T-cell (primary cell): ENCODE measurements around the gene LCA5L. TPM values are rescaled to one million over a fixed set of nuclear protein-coding genes. Genes with fewer than 3 reads are reported as not detected.

ENCODE experiments used
- ATAC-seq, 4 experiments: fragments of 200-7000 bp in 3 of 4; fragments of 150-1000 bp in 1 of 4; cut with Tn5 transposase; replicated peaks in 1 of 4; 1 replicate in 3 of 4; 2 replicates in 1 of 4; pipeline ENCODE4 v1.10.0; 2021; ENCODE audit warnings: moderate library complexity in 3 of 4, mild to moderate bottlenecking in 2 of 4, moderate number of reproducible peaks in 1 of 4
- CTCF ChIA-PET, 2 donors: fragments of 300-600 bp; sonication (Branson Sonifier 250); formaldehyde crosslinking; loops; one replicate each; lab custom pipeline; 2022; ENCODE audit warnings: antibody characterized with exemption in 2 of 2; lab: Charles Lee
- POLR2A ChIA-PET, 2 donors: fragments of 300-600 bp; sonication (Branson Sonifier 250); formaldehyde crosslinking; loops; one replicate each; lab custom pipeline; 2022; ENCODE audit warnings: antibody characterized with exemption in 2 of 2; lab: Charles Lee
- DNase-seq, 35 experiments: peaks; one replicate each; pipeline versions ENCODE4 v3.0.0 to v3.0.0-alpha.2; 2013 to 2023
- H3K27ac ChIP-seq: one replicate; pipeline ENCODE4 v1.5.1; 2013; ENCODE audit warnings: low read length
- H3K27me3 ChIP-seq, 2 experiments: replicated peaks in 1 of 2; 1 replicate in 1 of 2; 2 replicates in 1 of 2; pipeline versions ENCODE4 v1.6.1 to v1.7.0; 2013; ENCODE audit warnings: low read length in 1 of 2, mixed read lengths in 1 of 2; ENCODE audit not compliant: control insufficient read depth in 2 of 2, insufficient read depth in 2 of 2; ENCODE audit errors: extremely low read depth in 1 of 2
- H3K36me3 ChIP-seq, 2 donors: 1 replicate in 1 of 2; 2 replicates in 1 of 2; pipeline versions ENCODE4 v1.6.1 to v1.7.0; 2013; ENCODE audit warnings: low read length in 1 of 2; ENCODE audit not compliant: control insufficient read depth in 2 of 2, insufficient read depth in 1 of 2; ENCODE audit errors: extremely low read depth in 1 of 2
- H3K4me1 ChIP-seq, 2 experiments: 1 replicate in 1 of 2; 2 replicates in 1 of 2; pipeline versions ENCODE4 v1.6.1 to v1.7.0; 2013; ENCODE audit warnings: low read length in 2 of 2, mixed read lengths in 1 of 2; ENCODE audit not compliant: insufficient read depth in 2 of 2, control insufficient read depth in 1 of 2; ENCODE audit errors: extremely low read depth in 1 of 2
- H3K4me3 ChIP-seq, 2 donors: 1 replicate in 1 of 2; 2 replicates in 1 of 2; pipeline versions ENCODE4 v1.5.1 to v1.7.0; 2013; ENCODE audit warnings: mild to moderate bottlenecking in 2 of 2, low read length in 1 of 2, moderate library complexity in 1 of 2; ENCODE audit not compliant: control insufficient read depth in 1 of 2; ENCODE audit errors: extremely low read depth in 1 of 2
- H3K9me3 ChIP-seq: 2 replicates; pipeline ENCODE4 v1.7.0; 2013
- H3K27ac Mint-ChIP-seq, 2 donors: one replicate each; pipeline ENCODE4 v1.8.0; 2020 to 2021; ENCODE audit warnings: mild to moderate bottlenecking in 2 of 2, mixed read lengths in 2 of 2
- H3K27me3 Mint-ChIP-seq, 2 donors: one replicate each; pipeline ENCODE4 v1.8.0; 2021 to 2022; ENCODE audit warnings: mixed read lengths in 2 of 2
- H3K36me3 Mint-ChIP-seq: one replicate; pipeline ENCODE4 v1.8.0; 2021; ENCODE audit warnings: mixed read lengths
- H3K4me1 Mint-ChIP-seq, 3 donors: one replicate each; pipeline ENCODE4 v1.8.0; 2020 to 2022; ENCODE audit warnings: mixed read lengths in 3 of 3, mild to moderate bottlenecking in 1 of 3
- H3K4me3 Mint-ChIP-seq, 3 donors: one replicate each; pipeline ENCODE4 v1.8.0; 2020 to 2022; ENCODE audit warnings: mild to moderate bottlenecking in 3 of 3, mixed read lengths in 3 of 3, moderate library complexity in 3 of 3
- H3K9me3 Mint-ChIP-seq, 3 donors: one replicate each; pipeline ENCODE4 v1.8.0; 2020 to 2022; ENCODE audit warnings: mixed read lengths in 3 of 3
- WGBS: methylation state at CpG from one replicate; pipeline ENCODE4 v1.1.5; 2013; ENCODE audit warnings: missing lambda C conversion rate; ENCODE audit not compliant: insufficient coverage; 5-methylcytosine and 5-hydroxymethylcytosine counted together
- total RNA-seq, 35 experiments: library from RNA in 6 of 35; stranded (reverse) in 6 of 35; fragments of 120-200 nt in 1 of 35; gene quantifications; one replicate each; pipeline versions ENCODE4 v1.2.1 to v1.2.4 and lab custom pipeline; 2013 to 2026

Gene LCA5L
- total RNA-seq (under 1 TPM in 4 of 5 donors, not detected in 1; 0.23 to 0.60 (median 0.44) TPM), total RNA-seq (lab: John Stamatoyannopoulos, UW) (0.06 to 1.2 (median 0.32) reads per million in 29 experiments)
- total RNA-seq (2013) = not detected

DNA sequence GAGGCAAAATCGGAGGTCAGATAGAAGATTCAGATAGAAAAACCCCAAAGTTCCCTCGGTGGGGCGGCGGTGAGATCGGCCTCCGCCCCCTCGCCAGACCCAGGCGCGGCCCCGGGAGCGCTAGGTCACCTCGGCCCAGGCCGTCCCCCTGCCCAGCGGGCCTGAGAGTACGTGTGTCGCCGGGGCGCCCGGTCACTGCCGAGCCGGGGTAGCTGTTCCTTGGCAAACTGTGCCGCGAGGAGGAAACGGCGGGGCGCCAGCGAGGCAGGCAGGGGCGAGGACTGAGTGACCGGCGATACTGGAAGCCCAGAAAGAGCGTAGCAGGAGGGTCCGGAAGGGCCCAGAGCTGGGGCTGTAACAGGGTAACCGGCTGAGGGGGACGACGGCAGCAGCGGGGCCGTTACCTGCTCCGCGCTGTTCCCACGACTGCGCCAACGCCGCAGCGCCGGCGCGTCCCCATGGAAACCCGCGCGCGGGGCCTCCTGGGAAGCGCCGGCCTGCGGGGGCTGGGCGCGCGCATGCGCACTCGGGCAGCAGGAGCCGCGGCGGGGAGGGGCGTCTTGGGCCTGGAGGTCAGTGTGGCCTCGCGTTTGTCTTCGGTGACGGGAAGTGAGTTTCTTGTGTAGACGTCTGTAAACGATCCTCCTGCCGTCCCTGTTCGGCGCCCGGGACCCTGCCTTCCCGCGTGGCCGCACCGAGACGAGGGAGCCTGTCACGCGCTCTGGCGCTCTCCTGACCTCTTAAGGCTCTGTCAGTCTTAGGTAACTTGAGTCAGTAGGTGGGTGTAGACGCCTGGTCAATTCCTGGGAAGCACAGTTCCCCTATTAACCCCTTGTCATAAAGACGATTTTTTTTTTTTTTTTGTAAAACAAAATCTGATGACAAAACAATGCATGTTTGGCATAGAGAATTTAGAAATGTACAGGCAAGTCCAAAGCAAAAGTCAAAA, at the start of gene LCA5L:
Gene LCA5L (minus strand): TSS at position 458 of the 949 bp plus-strand sequence. CDS start 17,285 bp downstream, outside the sequence.
- H3K4me1 Mint-ChIP-seq = peaks cover 15 to 22% (median 17%) of the 10 kb centered on the region in 3 donors
- POLR2A ChIA-PET = no interaction called here
- Histone ChIP-seq H3K4me1 (peaks cover 5 to 8% of the 10 kb centered on the region in 2 experiments), H3K27ac (peak within 1 kb of the TSS; percentile 81), H3K4me3 (peak within 1 kb of the TSS; percentile 87 to 88), H3K27me3 (peaks cover 0 to 19% of the 10 kb centered on the region in 2 experiments), H3K9me3 (no peaks in the 10 kb centered on the region), H3K36me3 (no peaks in the 10 kb centered on the region)
- peak; percentile 71 to 94 (median 84) for DNase-seq
- H3K4me3 Mint-ChIP-seq = peak within 1 kb of the TSS; percentile 88 to 97 (median 92)
- whole genome bisulfite sequencing = under 1% methylated on average over 74 of the region's 83 CpGs
- CTCF ChIA-PET = interaction anchor here (0.6 to 0.7 kb wide), 3 partner anchors 54 to 740 kb away, joined by 3 read pairs; no protein-coding TSS in a partner anchor
- peak within 1 kb of the TSS; percentile 92 to 94 for H3K27ac Mint-ChIP-seq
- H3K36me3 Mint-ChIP-seq = no peaks in the 10 kb centered on the region
- ATAC-seq = peak; percentile 91 to 94 (median 92)
- no peaks in the 10 kb centered on the region for H3K9me3 Mint-ChIP-seq
- peaks cover 15 to 20% of the 10 kb centered on the region in 2 donors for H3K27me3 Mint-ChIP-seq

GRCh38 chr21:39489380-39489924, 43.9 kb upstream of the LCA5L start:
- ChIA-PET CTCF (no interaction called here), POLR2A (no interaction called here)
- H3K4me1 Mint-ChIP-seq = no peaks in the 10 kb centered on the region
- H3K4me1 ChIP-seq = no peaks in the 10 kb centered on the region
- H3K9me3 Mint-ChIP-seq = peaks cover 0 to 5% (median 3%) of the 10 kb centered on the region in 3 donors
- H3K4me3 Mint-ChIP-seq = no peak overlapping the region
- H3K36me3 Mint-ChIP-seq = no peaks in the 10 kb centered on the region
- no peaks in the 10 kb centered on the region for H3K27me3 ChIP-seq
- no peak overlapping the region for H3K27ac Mint-ChIP-seq
- no peaks in the 10 kb centered on the region for H3K36me3 ChIP-seq
- DNase-seq (no peak), ATAC-seq (no peak)
- H3K9me3 ChIP-seq = peaks cover 4% of the 10 kb centered on the region
- no peak overlapping the region for H3K27ac ChIP-seq
- peaks cover 0 to 2% of the 10 kb centered on the region in 2 donors for H3K27me3 Mint-ChIP-seq
- no peak overlapping the region for H3K4me3 ChIP-seq
- WGBS = 78% methylated on average over 1 of the region's 1 CpG

DNA sequence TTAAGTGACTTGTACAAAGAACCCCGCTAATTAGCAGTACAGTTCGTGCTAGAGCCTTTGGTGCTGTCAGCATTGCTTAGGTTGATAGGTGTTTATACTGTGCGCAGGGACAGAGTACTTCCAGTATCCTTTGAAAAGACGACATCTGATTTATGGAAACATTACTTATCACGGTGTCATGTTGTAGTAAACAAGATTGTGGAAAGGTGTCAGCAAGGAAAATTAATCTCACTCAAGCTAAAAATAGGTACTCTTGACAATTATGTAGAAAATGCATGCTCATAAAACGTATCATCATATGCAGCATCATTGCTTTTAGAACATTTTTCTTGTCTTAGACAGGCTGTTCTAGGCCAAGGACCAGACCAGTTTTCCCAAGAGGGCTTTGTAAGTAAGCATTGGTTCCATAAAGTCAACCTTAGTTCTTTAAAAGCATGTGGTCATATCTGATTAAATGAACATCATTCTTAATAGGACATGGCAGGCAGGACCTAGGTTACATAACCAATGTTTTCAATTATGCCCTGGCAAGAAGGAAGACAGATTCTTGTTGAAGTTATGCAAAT, 39.2 kb upstream of the LCA5L start:
- H3K4me3 ChIP-seq = no peak overlapping the region
- Mint-ChIP-seq H3K4me1 (no peaks in the 10 kb centered on the region), H3K27ac (no peak overlapping the region), H3K27me3 (peaks cover 0 to 2% of the 10 kb centered on the region in 2 donors), H3K9me3 (no peaks in the 10 kb centered on the region), H3K36me3 (no peaks in the 10 kb centered on the region), H3K4me3 (no peak overlapping the region)
- ATAC-seq = no peak
- no peaks in the 10 kb centered on the region for H3K4me1 ChIP-seq
- no peaks in the 10 kb centered on the region for H3K36me3 ChIP-seq
- H3K27me3 ChIP-seq = no peaks in the 10 kb centered on the region
- no peak overlapping the region for H3K27ac ChIP-seq
- no peak for DNase-seq
- no peaks in the 10 kb centered on the region for H3K9me3 ChIP-seq
- ChIA-PET CTCF (no interaction called here), POLR2A (interaction anchor here in 1 of 2 donors (0.6 kb wide), 1 partner anchor 11 kb away, joined by 3 read pairs; no protein-coding TSS in a partner anchor)
- 100% methylated on average over 2 of the region's 6 CpGs for WGBS

GRCh38 chr21:39483917-39484316, 38.3 kb upstream of the LCA5L start:
- H3K27me3 Mint-ChIP-seq = peaks cover 0 to 2% of the 10 kb centered on the region in 2 donors
- no CpG with 5 or more reads among the region's 1 CpG for WGBS
- H3K27ac Mint-ChIP-seq = no peak overlapping the region
- H3K4me1 Mint-ChIP-seq = no peaks in the 10 kb centered on the region
- Histone ChIP-seq H3K36me3 (no peaks in the 10 kb centered on the region), H3K27ac (no peak overlapping the region), H3K9me3 (no peaks in the 10 kb centered on the region), H3K27me3 (no peaks in the 10 kb centered on the region), H3K4me3 (no peak overlapping the region), H3K4me1 (no peaks in the 10 kb centered on the region)
- POLR2A ChIA-PET = interaction anchor here in 1 of 2 donors (0.6 kb wide), 1 partner anchor 12 kb away, joined by 3 read pairs; no protein-coding TSS in a partner anchor
- CTCF ChIA-PET = no interaction called here
- H3K9me3 Mint-ChIP-seq = no peaks in the 10 kb centered on the region
- ATAC-seq (no peak), DNase-seq (no peak)
- no peaks in the 10 kb centered on the region for H3K36me3 Mint-ChIP-seq
- no peak overlapping the region for H3K4me3 Mint-ChIP-seq

DNA sequence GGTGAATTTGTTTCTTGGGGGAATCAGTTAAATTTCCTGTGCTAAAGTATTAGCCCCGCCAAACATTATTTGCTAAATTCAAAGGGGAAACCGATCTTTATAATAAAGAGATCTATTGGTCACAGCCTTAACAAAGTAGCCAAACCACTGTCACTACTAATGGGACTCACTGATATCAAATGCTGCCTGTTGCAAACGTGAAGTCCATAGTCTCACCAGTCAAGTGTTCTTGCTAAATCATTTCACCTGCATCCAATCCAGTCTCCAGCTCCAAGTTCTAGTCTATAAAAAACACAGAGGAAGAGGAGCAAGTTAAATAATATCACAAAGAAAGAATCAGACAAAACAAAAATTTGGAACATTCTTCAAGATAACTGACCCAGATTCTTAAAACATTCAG, 36.3 kb upstream of the LCA5L start:
- Mint-ChIP-seq H3K4me3 (no peak overlapping the region), H3K9me3 (no peaks in the 10 kb centered on the region), H3K36me3 (no peaks in the 10 kb centered on the region), H3K4me1 (no peaks in the 10 kb centered on the region), H3K27ac (no peak overlapping the region), H3K27me3 (peaks cover 0 to 2% of the 10 kb centered on the region in 2 donors)
- POLR2A ChIA-PET = no interaction called here
- H3K9me3 ChIP-seq = no peaks in the 10 kb centered on the region
- H3K4me1 ChIP-seq = no peaks in the 10 kb centered on the region
- ATAC-seq (no peak), DNase-seq (no peak)
- no peak overlapping the region for H3K4me3 ChIP-seq
- no peaks in the 10 kb centered on the region for H3K27me3 ChIP-seq
- H3K27ac ChIP-seq = no peak overlapping the region
- WGBS = no CpG with 5 or more reads among the region's 3 CpGs
- H3K36me3 ChIP-seq = no peaks in the 10 kb centered on the region
- CTCF ChIA-PET = no interaction called here

GRCh38 chr21:39480271-39480670, 34.7 kb upstream of the LCA5L start:
- POLR2A ChIA-PET = no interaction called here
- Mint-ChIP-seq H3K27me3 (peaks cover 0 to 2% of the 10 kb centered on the region in 2 donors), H3K4me1 (no peaks in the 10 kb centered on the region), H3K36me3 (peaks cover 6% of the 10 kb centered on the region), H3K9me3 (no peaks in the 10 kb centered on the region), H3K4me3 (no peak overlapping the region), H3K27ac (no peak overlapping the region)
- Histone ChIP-seq H3K4me1 (no peaks in the 10 kb centered on the region), H3K27ac (no peak overlapping the region), H3K36me3 (no peaks in the 10 kb centered on the region), H3K4me3 (no peak overlapping the region), H3K9me3 (no peaks in the 10 kb centered on the region), H3K27me3 (no peaks in the 10 kb centered on the region)
- no peak for ATAC-seq
- WGBS = no CpG with 5 or more reads among the region's 4 CpGs
- CTCF ChIA-PET = no interaction called here
- no peak for DNase-seq
